Gastrocnemius medialis (tissue), 4 donors: ENCODE measurements around the gene AIFM3. TPM values are rescaled to one million over a fixed set of nuclear protein-coding genes. Genes with fewer than 3 reads are reported as not detected.
A peak's percentile ranks its signal among the peaks of the same experiment; 100 is the strongest.

Experiments
- ATAC-seq, 2 donors: fragments of 150-250 bp; one replicate each; pipeline ENCODE4 v1.9.1; 2016
- DNase-seq, 2 donors: peaks; one replicate each; pipeline ENCODE4 v3.0.0-alpha.2; 2019
- H3K27ac ChIP-seq, 4 donors: fragments of 200-600 bp; sonication (generic); 1 replicate in 1 of 4; 2 replicates in 3 of 4; pipeline ENCODE4 v1.5.1; 2016 to 2018; ENCODE audit warnings: mild to moderate bottlenecking in 2 of 4, moderate library complexity in 1 of 4
- H3K27me3 ChIP-seq, 3 donors: fragments of 200-600 bp; sonication (generic) in 2 of 3; 1 replicate in 1 of 3; 2 replicates in 2 of 3; pipeline versions ENCODE4 v1.5.1 to v1.6.0; 2016 to 2019; ENCODE audit warnings: mild to moderate bottlenecking in 1 of 3, moderate library complexity in 1 of 3
- H3K36me3 ChIP-seq, 2 donors: fragments of 200-600 bp; sonication (generic) in 1 of 2; one replicate each; pipeline ENCODE4 v1.5.1; 2017 to 2018
- H3K4me1 ChIP-seq, 2 donors: fragments of 200-600 bp; sonication (generic) in 1 of 2; one replicate each; pipeline ENCODE4 v1.5.1; 2016 to 2017; ENCODE audit warnings: mild to moderate bottlenecking in 2 of 2
- H3K4me3 ChIP-seq, 4 donors: fragments of 200-600 bp; sonication (generic) in 3 of 4; 1 replicate in 1 of 4; 2 replicates in 3 of 4; pipeline ENCODE4 v1.5.1; 2016 to 2019; ENCODE audit warnings: mild to moderate bottlenecking in 2 of 4
- H3K9me3 ChIP-seq, 3 donors: fragments of 200-600 bp; sonication (generic) in 2 of 3; 1 replicate in 1 of 3; 2 replicates in 2 of 3; pipeline ENCODE4 v1.5.1; 2016 to 2019
- POLR2A ChIP-seq, 2 donors: fragments of 450-650 bp; IDR thresholded peaks; one replicate each; pipeline ENCODE4 v1.6.1; 2017; ENCODE audit warnings: antibody characterized with exemption in 2 of 2, mild to moderate bottlenecking in 2 of 2, moderate library complexity in 2 of 2
- in situ Hi-C, 4 donors: fragments of 200-750 bp; cut with MboI; loops; one replicate each; pipeline versions ENCODE4 v1.15.0 to v1.8.0; 2017; ENCODE audit warnings: low sequenced_read_pairs in 4 of 4
- intact Hi-C: fragments of 100-400 bp; cut with DNase I; formaldehyde crosslinking; loops from one replicate; pipeline ENCODE4 v1.15.1; 2023; ENCODE audit warnings: low total_unique reads
- total RNA-seq, 4 donors: library from RNA; depleted of rRNA; stranded (reverse); fragments of >200 nt; gene quantifications; one replicate each; pipeline versions ENCODE4 v1.1.0 to v1.2.3, GENCODE V29; 2016
- TF ChIP-seq, protein P1 (sequence below), 5 experiments: fragments of 450-650 bp in 3 of 5; fragments of 200-600 bp in 2 of 5; sonication (generic) in 2 of 5; IDR thresholded peaks in 4 of 5; conservative IDR thresholded peaks in 1 of 5; 1 replicate in 4 of 5; 2 replicates in 1 of 5; pipeline ENCODE4 v1.5.1; 2016 to 2019; ENCODE audit warnings: antibody characterized with exemption in 5 of 5, mild to moderate bottlenecking in 3 of 5, moderate library complexity in 3 of 5

Gene AIFM3
- total RNA-seq, 4 donors from 2014 or later: 0.22 to 0.42 TPM; not detected in 2

DNA sequence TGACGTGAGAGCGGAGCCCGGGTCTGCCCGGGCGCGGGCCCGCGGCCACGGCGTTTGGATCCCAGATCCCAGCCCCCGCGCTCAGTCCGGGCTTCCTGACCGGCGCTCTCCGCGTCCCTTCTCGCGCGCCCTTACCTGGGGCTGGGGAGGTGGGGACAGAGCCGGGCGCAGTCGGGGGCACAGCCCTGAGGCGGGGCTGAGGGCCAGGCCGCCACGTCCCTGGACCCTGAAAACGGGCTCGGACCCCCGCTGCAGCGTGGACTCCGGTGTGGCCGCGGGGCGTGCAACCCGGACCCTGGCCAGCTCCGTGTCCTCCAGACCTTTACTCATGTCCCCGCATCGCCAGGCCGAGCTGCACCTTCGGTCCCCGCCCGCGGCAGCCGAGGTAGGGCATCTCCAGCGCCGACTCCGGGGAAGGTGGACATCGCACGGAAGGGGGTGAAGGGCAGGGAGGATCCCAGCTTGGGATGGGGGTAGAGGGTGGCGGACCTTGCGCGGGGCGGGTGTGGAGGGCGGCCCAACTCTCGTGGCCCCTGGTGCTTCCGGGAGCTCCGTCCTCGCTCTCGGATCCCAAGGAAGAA lies 9.9 kb upstream of the AIFM3 start:
- no peak for TF ChIP-seq POLR2A (IDR thresholded peaks at IDR 0.05)
- TF ChIP-seq, protein P1, sequence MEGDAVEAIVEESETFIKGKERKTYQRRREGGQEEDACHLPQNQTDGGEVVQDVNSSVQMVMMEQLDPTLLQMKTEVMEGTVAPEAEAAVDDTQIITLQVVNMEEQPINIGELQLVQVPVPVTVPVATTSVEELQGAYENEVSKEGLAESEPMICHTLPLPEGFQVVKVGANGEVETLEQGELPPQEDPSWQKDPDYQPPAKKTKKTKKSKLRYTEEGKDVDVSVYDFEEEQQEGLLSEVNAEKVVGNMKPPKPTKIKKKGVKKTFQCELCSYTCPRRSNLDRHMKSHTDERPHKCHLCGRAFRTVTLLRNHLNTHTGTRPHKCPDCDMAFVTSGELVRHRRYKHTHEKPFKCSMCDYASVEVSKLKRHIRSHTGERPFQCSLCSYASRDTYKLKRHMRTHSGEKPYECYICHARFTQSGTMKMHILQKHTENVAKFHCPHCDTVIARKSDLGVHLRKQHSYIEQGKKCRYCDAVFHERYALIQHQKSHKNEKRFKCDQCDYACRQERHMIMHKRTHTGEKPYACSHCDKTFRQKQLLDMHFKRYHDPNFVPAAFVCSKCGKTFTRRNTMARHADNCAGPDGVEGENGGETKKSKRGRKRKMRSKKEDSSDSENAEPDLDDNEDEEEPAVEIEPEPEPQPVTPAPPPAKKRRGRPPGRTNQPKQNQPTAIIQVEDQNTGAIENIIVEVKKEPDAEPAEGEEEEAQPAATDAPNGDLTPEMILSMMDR (IDR thresholded peaks at IDR 0.05 in 4 of 5, conservative IDR thresholded peaks at IDR 0.05 in 1 of 5): no peak
- H3K4me3 ChIP-seq: peak overlapping the region; percentile 58 to 77 (median 66)
- no peaks in the 10 kb centered on the region for H3K9me3 ChIP-seq
- no peaks in the 10 kb centered on the region for H3K27me3 ChIP-seq
- DNase-seq (no peak), ATAC-seq (no peak)
- in situ Hi-C loops: no loop called here
- peak overlapping the region in 1 of 4 donors; percentile 6 for H3K27ac ChIP-seq
- peaks cover 46 to 48% of the 10 kb centered on the region in 2 donors for H3K4me1 ChIP-seq
- intact Hi-C loops: loop anchor here (10.0 kb wide), 1 partner anchor 72 kb away; no protein-coding TSS in a partner anchor
- H3K36me3 ChIP-seq: peaks cover 0 to 2% of the 10 kb centered on the region in 2 donors

- in situ Hi-C loops (no loop called here), intact Hi-C loops (loop anchor here (10.0 kb wide), 1 partner anchor 73 kb away; no protein-coding TSS in a partner anchor)
- no peaks in the 10 kb centered on the region for H3K36me3 ChIP-seq
- H3K27me3 ChIP-seq: no peaks in the 10 kb centered on the region
- no peaks in the 10 kb centered on the region for H3K9me3 ChIP-seq
- H3K27ac ChIP-seq: peak overlapping the region in 1 of 4 donors; percentile 6
- TF ChIP-seq POLR2A (IDR thresholded peaks at IDR 0.05): no peak
- TF ChIP-seq, protein P1 (IDR thresholded peaks at IDR 0.05 in 4 of 5, conservative IDR thresholded peaks at IDR 0.05 in 1 of 5): no peak
- DNase-seq: no peak
- H3K4me3 ChIP-seq: peak overlapping the region; percentile 58 to 77 (median 66)
- ATAC-seq: peak in 1 of 2 donors; percentile 9
- peaks cover 42% of the 10 kb centered on the region in 2 donors for H3K4me1 ChIP-seq
Observed at GRCh38 chr22:20957683-20958431, 9.2 kb upstream of the AIFM3 start.

- ATAC-seq: no peak
- H3K36me3 ChIP-seq: no peaks in the 10 kb centered on the region
- in situ Hi-C loops: no loop called here
- TF ChIP-seq POLR2A (IDR thresholded peaks at IDR 0.05): no peak
- TF ChIP-seq, protein P1 (IDR thresholded peaks at IDR 0.05 in 4 of 5, conservative IDR thresholded peaks at IDR 0.05 in 1 of 5): no peak
- H3K4me1 ChIP-seq: peaks cover 27 to 29% of the 10 kb centered on the region in 2 donors
- no peak overlapping the region for H3K27ac ChIP-seq
- no peaks in the 10 kb centered on the region for H3K9me3 ChIP-seq
- intact Hi-C loops: loop anchor here (5.0 to 10.0 kb wide), 2 partner anchors 37 to 75 kb away; no protein-coding TSS in a partner anchor
- no peak overlapping the region for H3K4me3 ChIP-seq
- no peak for DNase-seq
- H3K27me3 ChIP-seq: peaks cover 0 to 13% (median 7%) of the 10 kb centered on the region in 3 donors
Observed at GRCh38 chr22:20959578-20960461, 7.2 kb upstream of the AIFM3 start.

GRCh38 chr22:20960609-20961008 lies 6.4 kb upstream of the AIFM3 start:
- in situ Hi-C loops (no loop called here), intact Hi-C loops (loop anchor here (5.0 kb wide), 1 partner anchor 37 kb away; no protein-coding TSS in a partner anchor)
- Histone ChIP-seq H3K4me3 (no peak overlapping the region), H3K4me1 (peaks cover 26 to 29% of the 10 kb centered on the region in 2 donors), H3K27ac (no peak overlapping the region), H3K27me3 (peaks cover 0 to 16% (median 7%) of the 10 kb centered on the region in 3 donors), H3K9me3 (no peaks in the 10 kb centered on the region), H3K36me3 (no peaks in the 10 kb centered on the region)
- TF ChIP-seq, protein P1 (IDR thresholded peaks at IDR 0.05 in 4 of 5, conservative IDR thresholded peaks at IDR 0.05 in 1 of 5): no peak
- TF ChIP-seq POLR2A (IDR thresholded peaks at IDR 0.05): no peak
- no peak for ATAC-seq
- DNase-seq: no peak
